LoVo (cell line): ENCODE results near the gene KLHL30.

Source experiments
- DNase-seq: peaks from one replicate; pipeline ENCODE4 v3.0.0-alpha.2; 2016; ENCODE audit warnings: low spot score

KLHL30 gene

DNA sequence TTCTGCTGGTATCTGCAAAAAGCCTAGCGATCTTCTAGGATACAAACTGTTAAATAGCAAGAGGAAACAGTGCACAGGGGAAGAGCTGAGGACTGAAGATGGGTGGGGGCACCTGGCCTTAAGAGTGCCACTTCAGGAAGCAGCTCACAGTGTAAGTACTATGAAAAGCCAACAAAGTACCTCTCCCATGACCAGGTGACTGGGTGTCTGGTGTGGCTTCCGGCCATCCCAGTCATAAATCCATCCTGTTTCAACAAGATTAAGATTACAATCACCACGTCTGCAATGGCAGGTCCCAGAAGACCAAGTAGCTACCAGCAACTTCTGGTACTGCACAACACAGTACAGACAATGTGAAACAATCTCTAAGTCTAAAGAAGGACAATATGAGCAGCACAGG is 36.2 kb downstream of the KLHL30 start:
- DNase-seq: no peak

DNA sequence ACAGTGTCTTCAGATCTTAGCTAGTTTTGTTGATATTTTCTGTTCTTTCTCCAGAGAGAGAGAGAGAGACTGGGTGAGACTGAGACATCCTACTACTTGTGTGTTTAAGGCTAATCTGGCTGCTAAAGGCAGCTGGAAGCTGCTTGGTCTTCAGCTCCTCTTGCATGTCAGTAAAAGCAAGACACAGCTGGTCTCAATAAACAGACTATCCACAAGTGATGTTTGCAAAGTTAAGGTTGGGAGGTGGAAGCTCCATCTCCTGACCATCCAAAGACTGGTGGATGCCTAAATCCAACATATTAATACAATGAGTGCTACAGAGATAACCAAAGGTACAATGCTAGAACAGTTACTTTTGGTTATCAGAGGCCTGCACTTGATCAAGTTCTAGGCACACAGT is 38.1 kb downstream of the KLHL30 start:
- DNase-seq: no peak

DNA sequence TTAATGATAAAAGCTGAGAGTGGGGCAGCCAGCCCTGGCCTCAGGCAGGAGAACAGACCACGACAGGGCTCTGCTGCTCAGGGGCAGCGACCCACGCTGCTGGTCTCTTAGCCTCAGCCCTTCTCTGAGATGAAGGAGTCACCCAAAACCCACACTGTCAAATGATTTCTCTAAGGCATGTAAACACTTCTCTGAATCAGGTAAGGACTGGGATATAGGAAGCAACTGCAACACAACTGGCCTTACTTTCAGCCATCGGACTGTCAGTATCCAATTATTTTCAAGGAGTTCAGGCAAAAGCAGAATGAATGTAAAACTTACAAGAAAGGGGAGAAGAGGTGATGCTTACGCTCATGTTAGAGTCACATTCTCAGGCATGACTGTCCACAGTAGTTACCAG is 42.1 kb downstream of the KLHL30 start:
- DNase-seq: no peak

DNA sequence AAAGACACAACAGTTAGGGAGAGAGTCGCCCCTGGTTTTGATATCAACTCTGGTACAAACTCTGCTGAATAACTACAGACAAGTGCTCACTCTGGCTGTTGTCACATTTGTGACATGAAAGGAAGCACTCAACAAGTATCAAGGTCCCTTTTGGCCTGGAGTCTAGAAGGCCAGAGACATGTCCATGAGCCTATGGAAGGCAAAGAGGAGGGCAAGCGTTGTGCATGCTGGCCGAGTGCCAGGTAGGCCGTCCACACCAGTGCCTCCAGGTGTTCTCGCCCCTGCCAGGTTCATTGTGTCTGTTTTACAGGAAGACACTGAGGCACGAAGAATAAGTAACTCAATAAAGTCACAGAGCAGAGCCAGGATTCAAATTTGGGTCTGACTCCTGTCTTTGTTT is 43.9 kb downstream of the KLHL30 start:
- no peak for DNase-seq

DNA sequence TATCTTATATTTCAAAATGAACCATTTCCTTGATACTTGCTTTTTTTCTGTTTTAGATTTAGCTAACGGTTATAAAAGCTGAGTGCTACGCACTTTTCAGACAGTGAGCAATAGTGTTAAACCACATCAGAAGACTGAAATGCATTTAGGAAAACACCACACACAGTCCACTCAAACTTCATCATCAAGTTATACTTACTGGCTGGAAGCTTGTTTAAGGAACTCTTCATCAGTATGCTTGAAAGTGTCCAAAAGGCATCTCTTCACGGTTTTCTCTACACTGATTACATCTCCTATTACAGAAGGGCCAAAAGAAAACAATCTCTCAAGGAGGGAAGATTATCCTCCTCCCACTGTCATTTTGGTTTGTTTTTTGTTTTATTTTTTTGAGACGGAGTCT is 45.4 kb downstream of the KLHL30 start:
- no peak for DNase-seq

DNA sequence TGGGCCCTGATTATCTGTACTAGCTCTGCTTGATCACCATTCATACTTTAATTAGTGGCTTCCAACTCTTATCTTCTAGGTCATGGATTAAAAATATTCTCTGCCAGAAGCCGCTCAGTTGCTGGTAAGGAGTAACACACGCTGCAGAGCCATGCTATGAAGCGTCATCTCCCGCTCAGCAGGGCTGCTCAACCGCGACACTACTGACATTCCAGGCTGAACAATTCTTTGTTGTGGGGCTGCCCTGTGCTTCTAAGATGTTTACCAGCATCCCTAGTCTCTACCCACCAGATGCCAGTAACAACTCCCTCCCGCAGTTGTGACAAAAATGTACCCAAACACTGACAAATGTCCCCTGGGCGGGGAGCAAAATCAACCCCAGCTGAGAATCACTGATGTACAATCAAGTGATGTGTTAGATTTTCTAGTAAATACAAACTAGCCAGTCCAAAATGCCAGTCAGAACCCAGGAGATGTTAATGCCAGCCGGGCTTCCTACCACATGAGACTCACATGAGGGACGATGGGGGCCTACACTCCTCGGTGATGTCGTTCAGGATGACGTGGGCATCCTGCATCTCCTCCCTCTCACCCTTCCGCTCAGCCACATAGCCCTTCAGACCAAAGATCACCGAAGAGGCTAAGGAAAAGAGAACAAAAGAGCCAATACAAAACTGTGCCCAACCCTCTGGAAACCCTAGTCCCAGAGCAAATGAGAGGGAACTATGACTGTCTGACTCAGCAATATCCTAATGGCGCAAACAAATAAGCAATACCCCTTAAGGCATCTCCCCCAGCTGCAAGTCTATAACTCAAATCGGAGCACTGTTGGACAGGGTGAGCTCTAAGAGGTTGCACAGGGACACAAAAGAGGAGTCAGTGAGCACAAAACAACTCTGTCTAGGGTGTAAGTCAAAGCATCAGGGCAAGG is 49.4 kb downstream of the KLHL30 start:
- DNase-seq: no peak

DNA sequence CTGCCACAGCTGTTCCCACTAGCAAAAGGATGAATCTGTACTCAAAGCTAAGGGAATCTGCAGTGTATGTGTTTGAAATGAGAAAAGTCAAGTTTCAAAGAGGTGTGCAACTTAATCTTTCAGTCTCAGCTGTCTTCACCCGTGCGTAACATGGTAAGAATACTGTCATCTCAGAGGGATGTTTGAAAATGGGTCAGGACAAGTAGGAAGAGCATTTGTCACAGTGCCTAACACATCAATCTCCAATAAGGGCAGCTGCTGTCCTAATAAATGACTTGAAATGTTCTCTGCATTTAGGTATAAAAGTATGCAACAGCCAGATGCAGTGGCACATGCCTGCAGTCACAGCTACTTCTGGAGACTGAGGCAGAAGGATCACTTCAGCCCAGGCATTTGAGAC is 52.0 kb downstream of the KLHL30 start:
- DNase-seq: no peak
